ENCODE results near the gene EFNA5.

Gene EFNA5

GRCh38 chr5:107636555-107636954 is 34.2 kb downstream of the EFNA5 start:
- no peak for DNase-seq

GRCh38 chr5:107636068-107636467 is 34.7 kb downstream of the EFNA5 start:
- DNase-seq, result no peak

GRCh38 chr5:107634981-107635848 is 35.5 kb downstream of the EFNA5 start:
- no peak for DNase-seq

GRCh38 chr5:107633171-107633901 is 37.4 kb downstream of the EFNA5 start:
- DNase-seq, result no peak

GRCh38 chr5:107631805-107632362 is 38.9 kb downstream of the EFNA5 start:
- DNase-seq, result no peak

- DNase-seq, result no peak
Observed at GRCh38 chr5:107630184-107630583, 40.6 kb downstream of the EFNA5 start.

GRCh38 chr5:107624235-107624634 is 46.5 kb downstream of the EFNA5 start:
- no peak for DNase-seq

- no peak for DNase-seq
Observed at GRCh38 chr5:107621089-107621488, 49.6 kb downstream of the EFNA5 start.

- DNase-seq, result no peak
Observed at GRCh38 chr5:107619781-107620180, 51.0 kb downstream of the EFNA5 start.

GRCh38 chr5:107618242-107618641 is 52.5 kb downstream of the EFNA5 start:
- no peak for DNase-seq

GRCh38 chr5:107617052-107617451 is 53.7 kb downstream of the EFNA5 start:
- no peak for DNase-seq

- no peak for DNase-seq
Observed at GRCh38 chr5:107616213-107616612, 54.5 kb downstream of the EFNA5 start.

- DNase-seq, result no peak
Observed at GRCh38 chr5:107615299-107615817, 55.4 kb downstream of the EFNA5 start.

GRCh38 chr5:107612541-107612940 is 58.2 kb downstream of the EFNA5 start:
- no peak for DNase-seq

GRCh38 chr5:107610798-107611197 is 59.9 kb downstream of the EFNA5 start:
- DNase-seq, result no peak

GRCh38 chr5:107607671-107608345 is 62.9 kb downstream of the EFNA5 start:
- DNase-seq, result no peak

GRCh38 chr5:107607196-107607595 is 63.5 kb downstream of the EFNA5 start:
- DNase-seq, result no peak

- no peak for DNase-seq
Observed at GRCh38 chr5:107605596-107606125, 65.1 kb downstream of the EFNA5 start.

GRCh38 chr5:107604990-107605389 is 65.7 kb downstream of the EFNA5 start:
- DNase-seq, result no peak

GRCh38 chr5:107604146-107604910 is 66.4 kb downstream of the EFNA5 start:
- no peak for DNase-seq

- DNase-seq, result no peak
Observed at GRCh38 chr5:107603349-107603748, 67.4 kb downstream of the EFNA5 start.

GRCh38 chr5:107602896-107603295 is 67.8 kb downstream of the EFNA5 start:
- DNase-seq, result no peak

Measured in SHP77 (cell line).